ENCODE results near the gene BRAF.
"Not testable (repeated sequence)": the region's sequence is repeated elsewhere in the genome, so short reads cannot be mapped to it uniquely, and the experiment has no call there.

Gene BRAF

GRCh38 chr7:140924821-140925421, at the start of gene BRAF:
Gene BRAF, minus strand, starts transcription at chr7:140924929. Its CDS starts 226 bp downstream, at chr7:140924703.
- DNase-seq (ENCODE audit: low read depth) = peak; percentile 87

GRCh38 chr7:140972876-140973829, 48.4 kb upstream of the BRAF start:
- DNase-seq (ENCODE audit: low read depth) = no peak

- no peak for DNase-seq (ENCODE audit: low read depth)
Observed at GRCh38 chr7:140972344-140972743, 47.6 kb upstream of the BRAF start.

GRCh38 chr7:140967438-140967837, 42.7 kb upstream of the BRAF start:
- no peak for DNase-seq (ENCODE audit: low read depth)

GRCh38 chr7:140966561-140967233, 42.0 kb upstream of the BRAF start:
- no peak for DNase-seq (ENCODE audit: low read depth)

GRCh38 chr7:140961117-140961516, 36.4 kb upstream of the BRAF start:
- no peak for DNase-seq (ENCODE audit: low read depth)

- DNase-seq (ENCODE audit: low read depth) = not testable (repeated sequence)
Observed at GRCh38 chr7:140956997-140957396, 32.3 kb upstream of the BRAF start.

GRCh38 chr7:140945940-140946339, 21.2 kb upstream of the BRAF start:
- DNase-seq (ENCODE audit: low read depth) = no peak

- not testable (repeated sequence) for DNase-seq (ENCODE audit: low read depth)
Observed at GRCh38 chr7:140942242-140942641, 17.5 kb upstream of the BRAF start.

DNA sequence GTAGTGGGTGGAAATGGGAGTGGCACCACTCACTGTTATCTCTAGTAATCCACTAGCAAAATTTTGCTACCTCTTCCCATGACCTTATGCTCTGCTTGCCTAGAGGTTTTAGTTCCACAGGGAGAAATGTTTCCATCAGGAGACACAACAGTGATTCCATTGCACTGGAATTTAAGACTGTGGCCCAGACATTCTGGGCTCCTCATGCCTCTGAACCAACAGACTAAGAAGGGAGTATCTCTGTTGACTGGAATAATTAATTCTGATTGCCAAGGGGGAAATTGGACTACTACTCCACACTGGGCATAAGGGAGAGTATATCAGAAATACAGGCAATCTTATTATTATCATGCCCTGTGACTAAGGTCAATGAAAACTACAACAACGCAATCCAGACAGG, 16.2 kb upstream of the BRAF start:
- no peak for DNase-seq (ENCODE audit: low read depth)

GRCh38 chr7:140937702-140938264, 13.1 kb upstream of the BRAF start:
- DNase-seq (ENCODE audit: low read depth) = no peak

DNA sequence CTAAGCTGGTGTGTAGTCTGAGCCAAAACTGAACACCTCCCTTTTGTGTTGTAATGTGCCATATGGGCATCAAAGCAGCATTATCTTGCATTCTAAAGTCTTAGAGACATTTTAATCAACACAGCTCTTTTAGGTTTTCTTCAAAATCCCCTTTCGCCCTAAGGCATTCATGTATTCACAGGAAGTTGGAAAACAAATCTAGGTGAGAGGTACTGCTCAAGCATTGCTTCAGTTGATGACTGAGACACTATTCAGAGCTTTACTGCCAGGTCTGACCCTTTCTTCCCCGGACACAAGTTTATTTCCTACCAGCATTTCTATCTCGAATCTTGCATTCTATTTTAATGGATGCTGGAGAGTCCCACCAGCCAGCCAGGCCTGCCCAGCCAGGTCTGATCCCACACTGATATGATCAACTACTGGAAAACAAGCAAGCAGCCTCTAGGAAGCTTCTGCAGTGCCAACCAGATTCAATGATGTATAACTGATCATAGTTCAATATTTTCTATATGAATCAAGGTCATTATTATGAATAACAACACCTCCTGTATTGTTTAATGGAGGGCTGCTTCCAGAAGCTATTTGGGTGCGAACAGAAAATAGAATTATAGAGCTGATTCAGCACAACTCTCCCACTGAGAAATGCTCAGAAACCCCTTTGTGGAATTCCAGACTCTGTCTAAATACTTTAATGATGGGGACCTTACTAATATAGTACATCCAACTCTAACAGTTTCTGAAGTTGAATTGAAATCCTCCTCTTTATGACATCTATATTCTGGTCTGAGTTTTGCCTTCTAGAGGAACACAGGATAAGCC, 4.0 kb upstream of the BRAF start:
- DNase-seq (ENCODE audit: low read depth) = no peak

DNA sequence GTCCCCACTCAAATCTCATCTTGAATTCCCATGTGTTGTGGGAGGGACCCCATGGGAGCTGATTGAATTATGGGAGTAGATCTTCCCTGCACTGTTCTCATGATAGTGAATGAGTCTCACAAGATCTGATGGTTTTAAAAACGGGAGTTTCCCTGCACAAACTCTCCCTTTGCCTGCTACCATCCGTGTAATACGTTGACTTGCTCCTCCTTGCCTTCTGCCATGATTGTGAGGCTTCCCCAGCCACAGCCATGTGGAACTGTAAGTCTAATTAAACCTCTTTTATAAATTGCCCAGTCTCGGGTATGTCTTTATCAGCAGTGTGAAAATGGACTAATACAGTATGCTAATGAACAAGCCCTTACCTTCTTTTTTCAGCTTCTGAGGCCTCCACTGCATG, 3.2 kb upstream of the BRAF start:
- not testable (repeated sequence) for DNase-seq (ENCODE audit: low read depth)

GRCh38 chr7:140927351-140927750, 2.6 kb upstream of the BRAF start:
- DNase-seq (ENCODE audit: low read depth) = no peak

DNA sequence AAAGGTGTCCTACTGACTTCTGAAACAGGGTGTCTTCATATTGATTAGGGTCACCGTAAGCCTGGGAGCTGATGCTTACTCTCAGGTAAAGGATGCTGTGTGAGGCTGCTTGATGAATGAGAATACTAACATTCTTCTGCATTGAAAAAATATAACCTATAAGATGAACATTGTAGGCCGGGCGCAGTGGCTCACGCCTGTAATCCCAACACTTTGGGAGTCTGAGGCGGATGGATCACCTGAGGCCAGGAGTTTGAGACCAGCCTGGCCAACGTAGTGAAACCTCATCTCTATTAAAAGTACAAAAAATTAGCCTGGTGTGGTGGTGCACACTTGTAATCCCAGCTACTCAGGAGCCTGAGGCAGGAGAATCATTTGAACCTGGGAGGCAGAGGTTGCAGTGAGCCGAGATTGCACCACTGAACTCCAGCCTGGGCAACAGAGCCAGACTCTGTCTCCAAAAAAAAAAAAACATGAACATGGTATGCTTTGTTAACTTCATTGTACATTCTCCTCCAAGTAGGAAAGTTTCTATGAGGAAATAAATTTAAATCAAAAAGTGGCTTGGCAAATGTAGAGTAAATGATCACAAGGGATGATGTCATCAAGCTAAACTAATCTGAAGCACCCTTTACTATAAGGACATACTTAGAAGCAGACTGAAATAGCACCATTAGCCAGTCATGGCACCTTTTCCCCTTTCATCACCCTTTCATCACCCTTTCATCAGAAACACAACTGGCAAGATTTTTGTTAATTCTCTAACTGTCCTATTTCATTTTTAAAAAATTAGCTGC, 1.5 kb upstream of the BRAF start:
- DNase-seq (ENCODE audit: low read depth) = no peak

DNA sequence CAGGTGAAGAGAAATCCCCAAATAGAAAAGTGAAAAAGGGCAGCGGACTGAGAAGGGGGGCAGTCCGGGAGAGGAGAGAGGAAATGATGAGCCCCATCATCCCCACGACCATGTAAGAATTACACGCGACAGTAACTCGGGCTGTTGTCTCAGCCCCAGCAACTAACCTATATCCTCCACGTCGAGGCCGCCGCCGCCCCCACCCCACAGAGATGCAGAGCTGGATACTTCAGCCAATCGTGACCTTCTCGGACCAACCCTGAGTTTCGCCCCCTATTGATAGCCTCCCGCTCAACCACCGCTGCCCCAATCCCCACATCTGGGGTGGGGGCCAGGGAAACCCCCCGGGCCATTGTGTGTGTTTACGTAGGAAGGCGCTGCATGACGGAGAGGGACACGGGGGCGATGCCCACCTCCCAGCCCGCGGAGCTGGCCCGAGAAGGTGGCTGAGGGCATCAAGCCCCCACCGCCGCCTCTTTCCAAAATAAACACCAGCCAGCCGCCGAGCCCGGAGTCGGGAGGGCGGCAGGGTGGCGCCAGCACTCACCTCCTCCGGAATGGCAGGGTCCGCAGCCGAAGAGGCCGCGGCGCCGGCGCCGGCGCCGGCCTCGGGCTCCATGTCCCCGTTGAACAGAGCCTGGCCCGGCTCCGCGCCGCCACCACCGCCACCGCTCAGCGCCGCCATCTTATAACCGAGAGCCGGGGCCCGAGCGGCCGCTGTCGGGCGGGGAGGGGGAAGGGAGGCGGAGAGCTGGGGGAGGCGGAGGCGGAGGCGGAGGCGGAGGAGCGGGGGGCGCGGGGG, 509 bp downstream of the BRAF start:
- DNase-seq (ENCODE audit: low read depth) = peak; percentile 80

DNA sequence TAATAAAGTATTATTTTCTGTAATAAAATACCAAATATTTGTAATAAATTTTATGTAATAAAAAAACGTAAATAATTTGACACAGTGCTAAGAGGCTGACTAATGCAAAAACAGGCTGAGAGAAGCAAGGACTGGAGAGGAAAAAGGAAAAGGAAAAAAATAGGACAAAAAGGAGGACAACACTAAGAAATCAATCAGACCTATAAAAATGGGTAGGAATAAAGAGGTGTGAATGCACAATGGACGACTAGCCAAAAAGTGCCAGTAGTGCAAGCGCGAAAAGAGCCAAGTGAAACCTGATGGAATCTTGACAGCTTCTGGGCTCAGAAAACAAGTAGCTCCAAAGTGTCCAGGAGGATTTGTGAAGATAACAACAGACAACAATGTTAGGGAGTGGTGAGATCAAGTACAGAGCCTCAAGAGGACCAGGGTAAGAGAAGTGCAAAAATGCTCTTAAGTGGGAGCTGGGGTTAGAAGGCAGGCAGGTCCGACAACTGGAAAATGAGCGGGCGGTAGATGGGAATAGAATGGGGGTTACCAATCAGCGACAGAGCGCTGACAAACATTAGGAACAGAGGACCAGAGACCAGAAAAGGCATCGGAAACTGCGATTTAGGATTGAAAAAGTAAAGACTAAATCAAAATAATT, 1.2 kb downstream of the BRAF start:
- DNase-seq (ENCODE audit: low read depth) = no peak

DNA sequence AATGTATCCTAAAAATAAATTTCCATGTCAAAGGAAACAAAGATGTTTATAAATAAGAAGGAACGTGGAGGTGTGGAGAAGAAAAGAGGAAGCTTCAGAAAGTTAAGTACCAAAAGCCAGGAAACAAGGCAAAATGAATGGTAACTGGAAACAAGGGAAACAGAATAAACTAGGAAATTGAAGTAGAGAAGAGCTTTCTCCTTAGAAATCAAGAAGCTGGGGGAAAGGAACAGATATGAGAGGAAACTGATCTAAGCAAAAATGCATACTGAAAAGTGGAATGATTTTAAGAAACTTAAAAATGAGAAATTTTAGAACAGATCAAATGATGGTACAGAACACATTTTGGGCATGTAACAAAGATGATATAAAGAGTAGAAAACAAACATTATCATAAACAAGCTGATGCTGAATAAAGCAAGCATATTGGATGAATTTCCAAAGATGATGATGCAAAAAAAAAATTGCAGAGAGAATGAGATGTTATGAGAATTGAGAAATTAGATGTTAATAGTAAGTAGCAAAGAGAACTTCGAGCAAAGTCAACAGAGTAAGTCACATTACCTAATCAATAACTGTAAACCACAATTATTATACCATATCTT, 1.9 kb downstream of the BRAF start:
- no peak for DNase-seq (ENCODE audit: low read depth)

DNA sequence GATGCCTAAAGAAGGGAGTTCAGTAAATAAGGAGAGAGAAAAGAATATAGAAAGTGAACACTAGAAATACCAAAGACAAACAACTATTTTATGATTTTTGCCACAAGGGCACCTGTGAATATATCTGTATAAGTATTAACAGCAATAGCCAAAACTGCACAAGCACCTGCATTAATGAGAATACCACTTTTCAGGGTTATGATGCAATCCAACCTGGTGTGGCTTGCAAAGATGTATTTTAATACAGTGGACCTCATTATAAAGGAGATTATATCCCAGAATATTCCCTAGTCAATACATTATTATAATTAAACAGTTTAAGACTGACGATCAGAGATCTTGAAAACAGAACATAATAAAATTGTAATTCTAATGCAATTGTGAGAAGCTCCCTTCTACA, 4.0 kb downstream of the BRAF start:
- no peak for DNase-seq (ENCODE audit: low read depth)
